Measurements from ENCODE around the gene ADORA1.

Gene ADORA1

DNA sequence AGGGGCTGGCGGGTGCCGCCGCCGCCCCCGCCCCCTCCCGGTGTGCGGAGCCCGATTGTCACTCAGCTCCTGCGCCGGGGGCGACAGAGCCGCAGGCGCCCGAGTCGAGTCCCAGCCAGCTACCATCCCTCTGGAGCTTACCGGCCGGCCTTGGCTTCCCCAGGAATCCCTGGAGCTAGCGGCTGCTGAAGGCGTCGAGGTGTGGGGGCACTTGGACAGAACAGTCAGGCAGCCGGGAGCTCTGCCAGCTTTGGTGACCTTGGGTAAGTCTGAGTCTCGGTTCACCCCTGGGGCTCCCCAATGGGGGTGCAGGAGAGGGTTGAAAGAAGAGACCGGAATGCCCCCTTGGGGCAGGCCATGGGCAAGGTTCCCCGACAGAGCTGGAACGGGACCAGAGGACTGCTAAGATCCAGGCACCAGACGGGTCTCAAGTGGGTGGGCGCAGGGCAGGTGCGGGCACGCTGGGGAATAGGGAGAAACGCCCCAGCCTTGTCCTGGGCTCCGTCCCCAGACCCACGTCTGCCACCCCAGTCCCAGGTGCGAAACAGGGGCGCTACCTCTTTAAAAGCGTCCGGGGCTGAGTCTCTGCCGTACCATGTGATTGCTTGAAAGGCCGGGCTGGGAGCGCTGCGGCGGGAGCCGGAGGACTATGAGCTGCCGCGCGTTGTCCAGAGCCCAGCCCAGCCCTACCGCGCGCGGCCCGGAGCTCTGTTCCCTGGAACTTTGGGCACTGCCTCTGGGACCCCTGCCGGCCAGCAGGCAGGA is at the start of gene ADORA1:
TSS of gene ADORA1 (plus strand) at position 61 of the 765 bp plus-strand sequence. CDS start 1,116 bp downstream, outside the sequence.
- DNase-seq = no peak

DNA sequence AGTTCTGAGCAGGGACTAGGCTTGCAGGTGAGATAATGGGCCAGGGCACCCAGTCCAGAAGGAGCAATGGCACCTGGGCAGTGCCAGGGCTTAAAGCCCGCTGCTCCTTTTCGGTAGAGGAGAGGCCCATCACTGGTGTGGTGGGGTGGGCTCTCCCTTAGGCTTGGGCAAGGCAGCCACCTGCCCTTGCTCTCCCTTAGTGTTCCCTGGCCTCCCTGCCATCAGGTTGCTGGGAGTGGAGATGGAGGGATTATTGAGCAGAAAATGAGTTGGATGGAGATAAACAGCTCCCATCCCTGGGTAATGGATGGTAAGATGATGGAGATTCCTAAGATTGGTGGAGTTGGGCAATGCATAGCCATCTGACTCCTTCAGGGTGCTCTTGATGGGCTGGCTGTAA is 49.6 kb upstream of the ADORA1 start:
- DNase-seq = no peak

DNA sequence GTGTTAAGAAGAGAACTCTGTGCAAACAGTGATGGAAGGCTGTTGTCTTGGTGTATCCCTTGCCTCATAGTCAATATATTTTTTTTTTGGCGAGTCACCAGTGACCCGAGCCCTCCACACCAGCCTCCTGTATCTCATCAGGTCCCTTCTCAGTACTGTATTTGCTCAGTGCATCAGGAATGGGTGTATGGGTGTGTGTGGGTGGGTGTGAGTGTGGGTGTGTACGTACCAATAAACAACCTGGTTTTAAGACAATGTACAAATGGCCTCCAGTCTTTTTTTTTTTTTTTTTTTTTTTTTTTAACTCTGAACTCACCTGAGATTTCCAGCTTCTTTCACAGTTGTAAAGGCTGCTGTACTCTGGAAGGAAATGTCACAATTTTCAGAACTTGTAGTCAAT is 49.0 kb upstream of the ADORA1 start:
- DNase-seq = no peak

DNA sequence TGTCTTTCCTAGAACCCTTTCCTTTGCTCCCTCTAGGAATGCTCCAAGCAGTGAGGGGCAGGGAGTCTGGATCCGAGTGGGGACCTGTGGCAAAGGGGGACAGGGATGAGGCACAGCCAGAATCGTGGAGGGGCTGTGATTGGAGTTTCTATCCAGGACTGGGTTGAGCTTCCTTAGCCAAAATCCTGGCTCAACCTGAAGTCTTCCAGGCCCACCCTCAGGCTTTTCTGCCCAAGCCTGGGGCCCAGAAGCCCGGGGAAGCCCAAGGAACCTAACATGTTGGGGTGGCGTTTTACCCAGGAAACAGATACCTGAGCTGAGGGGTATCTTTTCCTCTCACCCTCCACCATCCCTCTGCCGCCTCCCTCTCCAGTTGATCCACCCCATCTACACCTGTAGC is 47.1 kb upstream of the ADORA1 start:
- no peak for DNase-seq

DNA sequence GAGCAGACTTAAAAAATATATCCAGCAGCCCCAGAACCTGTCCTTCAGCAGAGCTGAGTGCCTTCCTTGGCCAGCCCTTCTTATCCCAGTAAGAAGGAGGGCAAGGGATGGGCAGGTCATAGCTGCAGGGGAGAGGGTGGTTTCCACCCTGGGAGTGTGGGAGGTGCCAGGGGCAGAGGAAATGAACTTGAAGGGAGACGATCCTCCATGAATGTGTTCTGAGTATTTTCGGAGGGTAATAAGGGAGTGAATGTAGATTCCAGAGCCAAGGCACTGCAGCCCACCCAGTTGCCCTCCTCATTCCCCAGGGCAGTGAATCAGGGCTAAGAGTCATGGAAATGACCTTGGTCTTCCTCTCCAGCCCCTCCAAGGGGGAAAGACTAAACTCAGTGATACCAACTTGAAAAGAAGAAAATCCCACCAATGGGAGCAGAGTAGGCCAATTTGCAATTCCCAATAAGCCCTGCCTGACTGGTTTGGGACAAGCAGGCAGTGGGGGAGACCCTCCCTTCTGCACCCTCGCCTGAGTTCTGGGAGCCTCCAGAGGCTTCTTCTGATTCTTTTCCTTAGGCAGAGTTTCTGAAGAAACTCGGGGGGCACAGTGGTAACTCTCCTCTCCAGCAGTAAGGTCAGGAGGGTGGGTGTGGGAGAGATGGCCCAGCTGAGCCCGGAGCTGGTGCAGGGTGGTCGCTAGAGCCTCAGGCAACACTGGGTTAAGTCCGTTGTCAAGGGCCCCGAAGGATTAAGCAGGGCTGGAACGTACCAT is 45.9 kb upstream of the ADORA1 start:
- no peak for DNase-seq

DNA sequence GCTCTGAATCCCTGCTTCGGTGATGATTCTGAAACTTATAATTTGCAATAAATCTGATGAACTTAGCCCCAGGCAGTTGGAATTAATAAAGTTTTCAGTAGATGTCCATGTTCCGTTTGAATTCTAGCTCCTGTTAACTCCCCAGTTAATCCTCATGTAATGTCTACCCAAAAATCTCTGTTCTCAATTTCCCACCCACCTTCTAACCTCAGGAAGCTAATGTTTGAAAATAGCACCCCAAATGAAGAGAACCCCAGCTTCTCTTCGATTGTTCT is 45.4 kb upstream of the ADORA1 start:
- no peak for DNase-seq

DNA sequence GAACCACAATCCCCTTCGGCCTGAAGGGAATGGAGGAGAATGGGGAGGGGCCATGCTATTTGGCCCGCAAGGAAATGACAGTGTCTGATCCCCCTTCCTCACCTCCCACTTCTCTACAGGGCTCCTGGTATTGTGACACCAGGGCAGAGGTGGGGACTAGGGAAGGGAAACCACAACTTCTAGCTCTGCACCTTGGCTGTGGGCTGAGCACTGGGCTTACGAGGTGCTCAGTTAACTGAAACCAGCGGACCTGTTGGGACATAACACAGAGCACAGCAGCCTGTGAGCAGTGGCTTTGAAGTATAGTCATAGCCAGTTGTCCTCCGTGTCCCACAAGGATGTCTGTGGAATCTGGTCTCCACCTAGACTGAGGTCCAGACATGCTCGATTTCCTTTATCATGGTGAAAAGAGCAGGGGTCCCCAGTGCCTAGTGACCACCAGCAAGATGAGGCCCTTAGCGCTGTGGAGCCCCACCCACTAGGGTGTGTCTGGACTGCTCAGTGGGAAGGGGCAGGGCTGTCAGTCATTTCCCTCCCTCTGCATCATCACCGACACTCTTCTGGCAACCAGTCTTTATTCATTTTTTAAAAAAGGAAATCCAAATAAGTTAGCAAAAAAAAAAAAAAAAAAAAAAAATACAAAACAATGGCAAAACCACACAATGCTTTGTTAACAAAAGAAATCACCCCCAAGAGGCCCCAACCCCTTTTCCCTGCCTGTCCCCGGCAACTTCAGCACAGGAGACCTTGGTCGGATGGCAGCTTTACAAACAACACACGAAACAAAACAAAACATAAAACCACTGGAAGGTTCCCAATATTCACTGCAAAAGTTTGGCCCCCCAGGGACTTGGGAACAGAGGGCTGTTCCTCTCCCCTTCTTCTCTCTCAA is 44.7 kb upstream of the ADORA1 start:
- no peak for DNase-seq

DNA sequence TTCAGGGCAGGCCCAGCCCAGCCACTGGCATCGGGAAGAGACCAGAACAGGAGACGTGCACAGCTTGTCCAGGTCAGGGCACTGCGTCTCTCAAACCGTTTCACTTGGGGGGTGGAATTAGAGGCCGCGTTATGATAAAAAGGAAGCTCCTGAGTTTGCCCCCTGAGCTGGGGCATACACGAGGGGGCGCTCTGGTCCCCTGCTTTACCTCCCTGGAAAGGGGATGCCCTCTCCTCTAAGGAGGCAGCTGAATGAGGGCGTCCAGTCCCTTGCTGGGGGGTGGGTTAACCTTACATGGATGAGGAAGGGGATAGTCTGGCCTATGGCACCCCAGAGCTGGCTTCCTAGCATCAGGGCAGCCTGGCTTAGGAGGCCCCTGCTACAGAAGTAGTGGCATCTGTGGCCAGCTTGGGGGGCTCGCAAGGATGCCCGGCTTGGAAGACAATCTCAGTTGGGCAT is 44.0 kb upstream of the ADORA1 start:
- no peak for DNase-seq

DNA sequence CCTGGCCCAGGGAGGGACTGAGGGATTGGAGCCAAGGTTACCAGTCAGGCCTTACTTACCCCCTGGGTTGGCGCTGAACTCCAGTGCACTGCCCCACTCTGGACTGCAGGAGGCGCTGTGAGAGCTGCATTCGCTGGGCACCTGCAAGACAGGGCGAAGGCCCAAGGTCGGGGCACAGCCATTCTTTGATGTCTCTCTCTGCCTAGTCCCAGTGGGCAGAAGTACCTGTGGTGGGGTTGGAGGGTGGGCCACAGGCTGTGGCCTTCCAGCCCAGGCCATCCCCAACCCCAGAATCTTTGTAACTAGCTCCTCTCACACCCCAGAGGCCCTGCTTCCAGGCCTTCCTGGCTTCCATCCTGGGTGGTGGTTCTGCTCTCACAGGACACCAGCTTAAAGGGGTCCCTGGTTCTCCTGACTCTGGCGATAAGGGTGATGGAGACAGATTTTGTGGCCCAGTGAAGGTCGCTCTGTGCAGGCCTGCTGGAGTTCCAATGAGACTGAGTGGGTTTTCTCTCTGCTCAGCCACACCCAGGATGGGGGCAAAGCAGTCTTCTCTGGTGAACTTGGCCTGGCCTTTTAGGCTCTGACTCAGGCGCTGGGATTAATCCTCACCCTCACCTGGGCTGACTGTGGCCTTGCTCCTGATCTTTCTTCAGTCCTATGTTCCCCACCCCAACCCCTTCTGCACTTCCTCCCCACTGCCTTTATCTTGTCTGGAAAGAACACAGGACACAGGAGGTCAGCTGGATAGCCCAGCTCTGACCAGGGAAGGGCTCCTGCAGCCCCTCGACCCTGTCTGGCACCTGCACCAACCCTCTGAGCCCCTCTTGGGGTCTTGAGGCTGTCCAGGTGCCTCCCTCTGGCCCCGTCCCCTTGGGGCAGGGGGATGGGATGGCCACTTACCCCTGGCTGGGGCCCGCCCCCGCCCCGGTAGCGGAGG is 42.7 kb upstream of the ADORA1 start:
- no peak for DNase-seq

DNA sequence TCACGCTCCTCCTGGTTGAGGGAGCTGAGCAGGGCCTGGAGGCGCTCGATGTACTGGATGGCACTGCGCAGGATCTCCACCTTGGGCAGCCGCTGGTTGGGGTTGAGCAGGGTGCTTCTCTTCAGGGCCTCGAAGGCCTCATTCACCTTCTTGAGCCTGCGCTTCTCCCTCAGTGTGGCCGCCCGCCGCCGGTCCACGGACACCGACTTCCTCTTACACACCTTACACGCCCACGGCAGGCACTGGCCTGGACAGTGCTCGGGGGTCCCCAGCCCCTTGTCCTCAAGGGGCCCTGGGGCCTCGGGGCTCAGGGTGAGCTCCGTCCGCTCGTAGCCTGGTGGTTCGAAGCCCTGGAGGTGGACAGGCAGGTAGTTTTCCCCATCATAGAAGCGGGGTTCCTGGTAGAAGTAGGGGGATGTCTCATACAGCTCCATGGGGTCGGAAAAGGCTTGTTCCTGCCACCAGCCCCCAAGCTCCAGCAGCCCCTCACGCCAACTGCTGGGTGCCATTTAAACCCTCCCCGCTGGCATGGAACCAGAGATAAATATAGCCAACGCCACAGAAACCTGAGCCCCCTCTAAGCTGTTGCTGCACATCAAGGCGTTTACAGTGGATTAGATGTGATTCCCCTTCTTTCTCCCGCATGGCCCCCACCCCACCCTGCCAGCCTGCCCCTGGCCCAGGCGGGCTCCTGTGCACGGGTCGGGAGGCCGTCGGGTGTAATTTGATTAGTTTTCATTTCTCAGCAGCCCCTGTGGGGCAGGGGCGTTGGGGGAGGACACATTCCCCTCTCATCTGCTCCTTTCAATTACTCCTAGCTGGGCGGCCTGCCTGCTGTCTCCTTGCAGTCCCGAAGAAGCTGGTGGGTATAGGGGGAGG is 41.8 kb upstream of the ADORA1 start, which contains the start of gene MYOG:
TSS of gene MYOG (minus strand) at position 485 of the 879 bp plus-strand sequence. CDS start at position 434, 51 bp downstream.
- no peak for DNase-seq

DNA sequence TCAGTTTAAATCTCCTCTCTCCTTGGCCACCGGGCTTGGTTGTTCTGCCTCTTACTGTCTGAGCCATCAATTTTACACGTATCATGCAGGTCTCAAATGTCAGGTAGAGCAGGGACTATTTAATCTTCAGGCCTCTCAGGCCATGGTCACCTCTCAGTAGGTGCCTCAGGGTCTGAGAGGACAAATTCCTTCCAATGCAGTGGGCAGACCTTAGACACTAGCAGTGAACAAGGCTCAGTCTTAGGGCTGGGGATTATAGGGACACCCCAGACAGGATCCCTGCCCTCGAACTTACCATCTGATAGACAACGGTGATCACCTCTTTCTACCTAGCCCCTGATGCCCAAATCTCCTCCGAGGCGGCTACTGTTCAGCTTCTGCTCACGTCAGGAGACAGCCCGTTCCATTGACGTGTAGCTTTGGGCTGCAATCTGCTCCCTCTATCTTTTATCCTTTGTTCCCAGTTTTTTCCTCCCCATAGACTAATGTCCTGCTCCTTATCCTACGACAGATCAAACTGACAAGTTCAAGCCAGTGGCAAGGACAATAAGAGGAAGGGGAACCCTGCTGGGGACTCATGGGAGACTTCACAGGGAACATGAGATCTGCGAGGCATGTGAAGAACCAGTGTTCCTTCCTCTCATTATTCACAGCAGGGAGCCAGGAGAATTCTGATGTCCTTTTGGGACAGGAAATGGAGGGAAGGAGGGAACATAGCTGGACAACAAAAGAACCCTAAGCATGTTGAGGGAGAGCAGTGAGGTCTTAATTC is 40.3 kb upstream of the ADORA1 start:
- DNase-seq = no peak

DNA sequence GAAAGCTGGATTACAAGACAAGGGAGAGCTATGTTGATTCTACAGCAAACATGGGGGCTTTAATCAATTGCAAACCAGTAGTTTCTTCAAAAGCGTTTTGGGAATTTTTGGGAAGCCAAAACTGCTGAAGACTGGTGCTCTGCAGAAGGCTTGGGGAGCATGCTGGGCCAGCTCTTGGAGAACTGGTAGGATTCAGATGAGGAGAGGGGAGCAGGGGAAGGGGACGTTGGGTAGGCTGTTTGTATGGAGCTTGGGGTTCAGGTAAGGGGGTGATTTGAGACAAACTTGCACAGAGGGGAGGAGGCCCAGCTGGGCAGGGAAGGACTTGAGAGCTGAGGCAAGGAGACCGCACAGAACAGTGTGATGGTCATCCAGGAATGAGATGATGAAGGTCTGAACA is 39.1 kb upstream of the ADORA1 start:
- DNase-seq = no peak

DNA sequence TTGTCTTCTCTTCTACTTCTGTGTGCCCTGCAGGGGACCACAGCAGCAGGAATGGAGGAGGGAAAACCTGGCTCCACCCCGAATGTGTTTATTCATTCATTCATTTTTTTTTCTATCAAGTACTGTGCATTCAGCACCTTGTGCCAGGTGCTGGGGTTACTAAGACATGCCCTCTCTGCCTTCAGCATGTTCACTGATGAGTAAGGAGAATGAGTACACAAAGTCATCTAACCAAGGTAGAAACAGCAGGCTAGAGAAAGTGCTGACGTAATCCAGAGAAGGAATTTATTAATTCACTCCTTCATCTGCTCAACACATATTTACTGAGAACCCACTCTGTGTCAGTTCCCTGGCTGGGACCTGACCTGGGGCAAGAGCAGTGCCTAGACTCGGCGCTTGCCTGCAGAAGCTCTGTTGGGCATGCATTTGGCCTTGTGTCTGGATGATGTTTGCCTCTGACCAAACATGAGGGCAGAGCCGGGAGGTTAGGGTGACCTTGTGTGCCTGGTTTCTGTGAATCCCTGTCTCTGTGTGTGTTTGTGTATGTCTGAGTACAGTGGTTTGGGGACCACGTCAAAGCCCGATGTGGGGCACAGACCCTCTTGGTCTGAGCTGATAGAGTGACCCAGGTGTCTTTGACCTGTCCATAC is 38.4 kb upstream of the ADORA1 start:
- no peak for DNase-seq

DNA sequence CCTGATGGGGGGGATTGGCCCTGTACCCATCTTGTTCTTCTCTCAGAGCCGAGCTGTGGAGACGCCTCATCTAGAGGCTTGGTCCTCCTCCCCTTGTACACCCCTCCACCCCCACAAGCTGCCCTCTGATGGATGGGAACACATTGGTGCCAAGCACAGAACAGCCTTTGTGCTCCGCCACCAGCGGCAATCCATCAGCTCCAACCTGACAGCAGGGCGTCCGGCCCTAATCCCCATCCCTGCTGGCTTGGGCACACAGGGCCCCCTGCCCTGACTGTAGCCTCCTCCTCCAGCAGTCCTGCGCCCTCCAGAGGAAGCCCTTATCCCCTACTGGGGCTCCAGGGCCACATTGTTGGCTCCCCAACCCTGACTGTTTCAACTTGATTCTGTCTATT is 37.9 kb upstream of the ADORA1 start:
- DNase-seq = no peak

DNA sequence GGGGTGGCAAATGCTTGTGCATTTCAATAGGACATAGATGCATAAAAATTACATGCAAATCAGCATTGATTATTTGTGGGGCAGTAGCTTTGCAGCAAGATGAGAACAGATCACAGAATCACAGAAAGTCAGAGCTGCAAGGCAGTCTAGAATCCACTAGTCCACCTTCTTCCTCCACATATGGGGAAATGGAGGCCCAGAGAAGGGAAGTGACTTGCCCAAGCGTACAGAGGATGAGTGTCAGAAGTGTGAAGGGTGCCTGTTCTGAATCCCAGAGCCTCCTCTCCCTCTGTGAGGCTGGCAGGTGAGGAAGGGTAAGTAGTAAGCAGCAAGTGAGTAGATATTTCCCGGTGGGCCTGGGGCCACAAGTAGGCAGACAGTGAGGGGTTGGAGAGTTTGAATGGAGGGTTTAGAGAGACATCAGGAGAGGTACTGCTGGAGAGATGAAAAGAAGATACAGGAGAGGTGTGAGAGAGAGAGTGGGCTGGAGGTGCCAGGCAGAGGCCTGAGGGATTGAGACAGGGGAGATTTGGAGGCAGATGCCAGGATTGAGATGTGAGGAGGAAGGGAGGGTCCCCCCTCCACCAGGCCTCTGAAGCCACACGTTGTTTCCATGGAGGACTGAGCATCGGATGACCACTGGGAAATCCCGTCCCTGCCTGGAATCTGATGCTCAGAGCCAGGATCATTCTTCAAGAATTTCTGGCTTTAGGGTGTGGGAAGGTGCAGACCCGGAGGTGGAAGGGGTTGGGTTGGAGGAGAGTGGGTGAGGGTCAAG is 36.9 kb upstream of the ADORA1 start:
- no peak for DNase-seq

DNA sequence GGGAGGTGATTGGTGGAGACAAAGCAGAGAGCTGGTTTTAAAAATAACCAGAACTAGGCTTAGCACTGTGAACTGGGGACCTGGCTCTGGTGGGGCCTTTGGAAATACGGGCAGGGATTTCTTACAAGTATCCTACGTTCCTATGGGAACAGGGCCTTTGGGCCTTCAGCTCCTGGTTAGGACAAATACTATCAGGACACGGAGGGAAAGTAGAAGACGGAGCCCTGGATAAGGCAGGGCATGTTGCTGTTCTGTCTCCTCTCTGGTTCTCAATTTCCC is 36.4 kb upstream of the ADORA1 start:
- no peak for DNase-seq

DNA sequence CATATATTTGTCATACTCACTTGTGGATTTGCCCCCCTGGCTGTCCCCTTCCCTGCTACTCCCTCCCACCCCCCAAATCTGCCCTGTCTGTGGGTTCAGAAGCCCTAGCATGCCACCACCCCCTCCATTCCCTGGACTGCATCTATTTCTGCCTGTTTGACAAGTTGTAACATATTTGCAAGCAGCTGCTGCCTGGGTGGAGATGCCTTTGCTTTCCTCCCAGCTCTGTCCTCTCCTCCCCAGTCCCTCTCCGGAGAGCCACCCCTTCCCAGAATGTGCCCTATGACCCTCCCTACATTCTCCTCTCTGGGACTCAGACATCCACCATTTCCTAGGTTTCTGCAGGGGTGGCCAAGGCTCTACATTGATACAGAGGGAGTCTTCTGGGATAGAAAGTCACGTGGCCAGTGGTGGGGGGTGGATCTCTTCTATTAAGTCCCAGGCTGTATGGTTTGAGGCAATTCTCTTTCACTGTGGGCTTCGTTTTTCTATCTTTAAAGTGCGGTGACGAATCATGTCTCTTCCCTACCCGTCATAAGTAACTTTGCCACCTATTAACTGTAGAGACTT is 35.7 kb upstream of the ADORA1 start:
- no peak for DNase-seq

DNA sequence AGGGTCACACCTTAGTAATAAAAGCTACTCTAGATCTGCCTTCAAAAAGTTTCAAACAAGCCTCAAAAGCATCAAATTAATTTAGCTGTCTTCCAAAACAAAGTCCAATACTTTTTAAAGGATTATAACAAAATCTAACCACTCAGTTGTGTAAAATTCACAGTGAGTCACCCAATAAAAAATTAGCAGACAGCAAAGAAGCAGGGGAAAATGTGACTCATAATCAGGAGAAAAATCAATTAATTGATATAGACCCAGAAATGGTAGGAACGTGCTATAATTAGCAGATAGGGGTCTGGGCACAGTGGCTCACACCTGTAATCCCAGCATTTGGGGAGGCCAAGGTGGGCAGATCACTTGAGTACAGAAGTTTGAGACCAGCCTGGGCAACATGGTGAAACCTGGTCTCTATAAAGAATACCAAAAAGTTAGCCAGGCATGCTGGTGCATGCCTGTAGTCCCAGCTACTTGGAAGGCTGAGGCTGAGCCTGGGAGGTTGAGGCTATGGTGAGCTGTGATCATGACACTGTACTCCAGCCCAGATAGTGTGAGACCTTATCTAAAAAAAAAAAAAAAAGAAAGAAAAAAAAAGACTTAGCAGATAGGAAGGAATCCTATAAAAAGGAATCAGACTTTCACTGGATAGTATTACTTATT is 33.6 kb upstream of the ADORA1 start:
- no peak for DNase-seq
